GM18520 (cell line): ENCODE results near the gene DLK2.

Source experiments
- ATAC-seq: cut with Tn5 transposase; IDR thresholded peaks from one replicate; pipeline ENCODE4 v1.9.1; 2021; ENCODE audit not compliant: unreplicated experiment

The DLK2 gene

GRCh38 chr6:43454696-43455530 is 435 bp downstream of the DLK2 start:
- ATAC-seq, result no peak

- ATAC-seq, result no peak
Observed at GRCh38 chr6:43454290-43454695, 1.1 kb downstream of the DLK2 start.

GRCh38 chr6:43453831-43454230 is 1.5 kb downstream of the DLK2 start:
- no peak for ATAC-seq

- ATAC-seq, result no peak
Observed at GRCh38 chr6:43452896-43453295, 2.5 kb downstream of the DLK2 start.

GRCh38 chr6:43451939-43452338 is 3.4 kb downstream of the DLK2 start:
- no peak for ATAC-seq

- no peak for ATAC-seq
Observed at GRCh38 chr6:43451348-43451747, 4.0 kb downstream of the DLK2 start.

GRCh38 chr6:43450699-43451131 is 4.6 kb downstream of the DLK2 start:
- ATAC-seq, result no peak

- ATAC-seq, result no peak
Observed at GRCh38 chr6:43448916-43449315, 6.4 kb downstream of the DLK2 start.

- no peak for ATAC-seq
Observed at GRCh38 chr6:43447604-43448003, 7.7 kb downstream of the DLK2 start.

- ATAC-seq, result no peak
Observed at GRCh38 chr6:43445576-43445975, 9.8 kb downstream of the DLK2 start.

GRCh38 chr6:43444582-43444981 is 10.8 kb downstream of the DLK2 start:
- no peak for ATAC-seq

- ATAC-seq, result no peak
Observed at GRCh38 chr6:43444036-43444435, 11.3 kb downstream of the DLK2 start.

GRCh38 chr6:43442935-43443334 is 12.4 kb downstream of the DLK2 start:
- no peak for ATAC-seq

- no peak for ATAC-seq
Observed at GRCh38 chr6:43437700-43438099, 17.6 kb downstream of the DLK2 start.

GRCh38 chr6:43436577-43437282 is 18.6 kb downstream of the DLK2 start:
- no peak for ATAC-seq

- ATAC-seq, result no peak
Observed at GRCh38 chr6:43435682-43436437, 19.5 kb downstream of the DLK2 start.

- no peak for ATAC-seq
Observed at GRCh38 chr6:43434943-43435342, 20.4 kb downstream of the DLK2 start.

GRCh38 chr6:43434001-43434840 is 21.1 kb downstream of the DLK2 start:
- no peak for ATAC-seq

- ATAC-seq, result no peak
Observed at GRCh38 chr6:43433148-43433547, 22.2 kb downstream of the DLK2 start.

- ATAC-seq, result no peak
Observed at GRCh38 chr6:43432009-43432945, 23.1 kb downstream of the DLK2 start.
